ENCODE results near the gene PAPPA2.
"Not testable (repeated sequence)": the region's sequence is repeated elsewhere in the genome, so short reads cannot be mapped to it uniquely, and the experiment has no call there.

PAPPA2 gene

DNA sequence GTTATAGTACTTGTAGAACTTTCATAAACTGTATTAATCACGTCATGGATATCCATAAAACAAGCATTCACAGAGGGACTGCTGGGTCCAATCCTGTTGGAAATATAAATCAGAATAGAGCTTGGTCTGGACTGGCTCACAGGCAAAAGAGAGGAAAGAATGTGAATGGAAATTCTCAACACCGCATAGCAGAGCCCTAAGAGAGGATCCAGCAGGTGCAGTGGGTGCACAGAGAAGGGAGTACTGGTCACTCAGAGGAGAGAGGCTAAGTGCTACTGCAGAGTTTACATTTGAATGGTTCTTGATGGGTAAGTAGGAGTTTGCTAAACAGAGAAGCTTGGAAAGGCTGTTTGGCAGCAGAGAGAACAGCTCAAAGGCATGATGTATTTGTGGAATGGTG lies 231.7 kb downstream of the PAPPA2 start:
- DNase-seq: no peak

- DNase-seq: no peak
These were observed 233.1 kb downstream of the PAPPA2 start for GRCh38 chr1:176696109-176696508.

DNA sequence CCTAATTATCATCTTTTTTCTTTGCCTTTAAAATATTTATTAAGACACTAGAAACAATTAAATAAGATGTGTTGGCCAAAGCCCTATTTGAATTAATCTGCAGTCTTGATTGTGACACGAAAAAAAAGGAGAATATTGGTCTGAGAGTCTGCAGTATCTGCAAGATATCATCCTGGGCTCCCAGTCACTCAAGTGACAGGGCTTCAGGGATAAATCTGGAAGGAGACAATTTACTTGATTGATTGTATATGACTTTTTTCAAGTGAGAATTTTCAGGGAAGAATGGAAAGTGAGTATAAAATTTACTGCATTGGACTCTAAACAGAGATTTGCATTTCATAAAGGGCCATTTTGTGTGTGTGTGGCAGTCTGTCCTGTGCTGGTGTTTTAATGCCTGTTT lies 233.7 kb downstream of the PAPPA2 start:
- DNase-seq: no peak

DNA sequence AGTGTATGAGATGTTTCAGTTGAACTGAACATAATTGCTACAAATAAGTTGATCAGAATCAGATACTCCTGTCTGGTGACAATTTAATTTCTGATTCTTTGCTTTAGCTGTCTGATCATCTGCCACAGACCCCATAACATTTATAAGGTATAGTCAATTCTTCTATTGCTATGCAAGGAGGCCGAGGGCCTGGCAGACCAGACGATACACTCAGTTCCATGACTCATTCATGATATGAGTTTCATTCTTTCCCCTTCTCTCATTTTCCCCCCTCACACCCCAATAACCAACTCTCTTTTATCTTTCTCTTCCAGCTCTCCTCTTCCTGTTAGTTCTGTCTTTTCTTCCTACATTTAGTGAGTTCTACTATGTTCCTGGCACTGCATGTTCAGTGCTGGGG lies 236.8 kb downstream of the PAPPA2 start:
- no peak for DNase-seq

DNA sequence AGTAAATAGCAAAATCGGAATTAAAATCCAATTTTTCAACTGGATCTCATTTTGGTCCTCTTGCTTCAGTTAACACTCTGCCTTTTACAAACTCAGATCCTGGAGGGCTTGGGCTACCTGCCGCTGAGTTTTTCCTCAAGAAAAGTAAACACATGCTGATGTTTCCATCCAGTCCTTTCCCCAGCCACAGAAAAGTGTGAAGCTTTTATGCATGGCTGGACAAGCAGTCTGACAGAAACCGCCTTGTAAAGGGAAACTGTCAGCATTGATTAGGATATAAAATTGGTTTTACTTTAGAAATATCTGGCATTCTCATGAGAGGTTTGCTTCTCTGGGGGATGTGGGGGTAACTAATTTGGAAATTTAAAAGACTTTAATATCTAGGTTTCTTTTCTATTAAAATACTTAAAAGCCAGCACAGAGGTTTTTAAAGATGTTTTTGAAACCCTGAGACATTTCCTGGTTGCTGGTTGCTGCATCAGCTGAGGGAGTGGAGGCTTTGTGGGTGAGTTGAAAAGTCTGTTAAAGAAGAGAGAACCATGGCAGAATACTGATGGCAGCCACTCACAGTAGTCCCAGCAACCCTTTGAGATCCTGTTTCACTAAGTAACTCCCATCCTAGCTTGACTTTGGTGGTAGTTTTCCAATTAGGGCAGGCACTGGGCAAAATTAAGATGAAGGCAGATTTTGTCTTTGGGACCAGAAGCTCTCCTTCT lies 238.3 kb downstream of the PAPPA2 start:
- DNase-seq: no peak

DNA sequence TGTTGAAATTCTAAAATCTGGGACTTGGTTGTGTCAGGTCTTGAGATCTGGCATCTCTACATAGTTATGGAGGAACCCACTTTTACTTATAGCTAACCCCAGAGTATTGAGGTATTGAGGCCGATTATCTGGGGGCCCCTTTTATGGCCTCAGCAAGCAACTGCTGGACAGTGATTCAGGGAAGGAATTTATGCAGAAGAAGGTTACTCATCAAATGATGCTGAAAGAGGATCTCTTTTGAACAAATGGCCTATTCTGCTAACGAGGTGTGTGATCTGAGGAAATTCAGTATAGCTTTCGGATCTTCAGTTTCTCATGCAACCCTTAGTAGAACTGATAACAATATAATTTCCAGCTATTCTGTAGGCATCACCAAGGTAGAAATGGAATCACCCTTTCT lies 239.9 kb downstream of the PAPPA2 start:
- no peak for DNase-seq

DNA sequence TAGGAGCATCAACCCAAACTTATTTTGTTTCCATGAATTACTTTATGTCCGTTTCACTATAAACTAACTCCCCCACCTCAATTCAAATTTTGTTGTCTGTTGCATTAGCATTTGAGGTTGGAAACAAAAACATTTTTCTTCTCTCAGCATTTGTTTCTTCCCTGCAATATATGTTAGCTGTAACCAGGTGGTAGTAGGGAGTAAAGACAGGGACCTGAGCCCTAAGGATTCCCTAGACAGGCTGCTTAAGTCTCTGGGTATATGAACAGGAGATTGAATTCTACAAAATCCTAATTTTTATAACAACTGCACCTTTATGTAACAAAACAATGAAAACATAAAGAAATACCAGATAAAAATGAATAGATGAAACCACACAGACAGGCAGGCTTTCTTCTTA lies 242.6 kb downstream of the PAPPA2 start:
- DNase-seq: no peak

DNA sequence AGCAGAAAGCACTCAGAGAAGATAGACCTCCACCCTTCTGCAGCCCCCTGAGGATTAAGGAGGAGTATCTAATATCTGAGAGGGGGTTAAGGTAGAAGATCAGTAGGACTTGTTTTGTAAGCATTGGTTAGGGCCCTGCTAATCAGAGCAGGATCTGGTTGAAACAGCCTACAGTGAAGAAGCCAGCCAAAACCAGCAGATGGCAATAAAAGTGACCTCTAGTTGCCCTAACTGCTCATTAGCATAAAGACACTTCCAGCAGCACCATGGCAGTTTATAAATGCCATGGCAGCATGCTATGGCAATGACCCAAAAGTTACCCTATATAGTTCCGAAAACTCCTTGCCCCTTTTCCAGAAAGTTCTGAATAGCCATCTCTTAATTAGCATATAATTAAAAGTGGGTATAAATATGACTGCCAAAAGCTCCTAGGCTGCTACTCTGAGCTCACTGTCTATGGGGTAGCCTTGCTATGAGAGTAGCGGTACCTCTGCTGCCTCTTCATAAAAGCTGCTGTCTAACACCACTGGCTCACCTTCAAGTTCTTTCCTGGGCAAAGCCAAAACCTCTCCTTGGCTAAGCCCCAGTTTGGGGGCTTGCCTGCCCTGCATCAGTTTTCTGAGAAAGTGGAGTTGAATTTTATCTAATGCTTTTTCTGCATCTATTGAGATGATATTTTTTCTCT lies 254.2 kb downstream of the PAPPA2 start:
- DNase-seq: no peak

GRCh38 chr1:176719447-176719846 lies 256.5 kb downstream of the PAPPA2 start:
- DNase-seq: no peak

GRCh38 chr1:176720838-176721237 lies 257.9 kb downstream of the PAPPA2 start:
- no peak for DNase-seq

DNA sequence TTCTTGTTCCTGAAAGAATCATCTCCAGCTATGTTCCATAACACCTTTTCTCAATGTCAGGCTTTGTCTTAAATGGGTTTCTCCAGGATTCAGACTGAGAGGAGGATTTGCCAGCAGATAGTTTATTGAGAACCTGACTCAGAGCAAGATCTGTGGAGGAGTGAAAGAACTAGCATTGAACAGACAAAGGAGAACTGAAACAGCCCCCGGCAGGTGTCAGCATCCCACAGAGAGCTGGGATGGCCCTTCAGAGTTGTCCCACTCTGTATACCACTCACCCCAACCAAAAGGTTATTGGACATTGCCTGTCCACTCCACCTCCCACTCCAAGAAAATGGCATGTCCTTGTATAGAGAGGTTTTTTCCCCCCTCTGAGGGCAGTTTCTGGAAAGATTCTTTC lies 270.7 kb downstream of the PAPPA2 start:
- no peak for DNase-seq

DNA sequence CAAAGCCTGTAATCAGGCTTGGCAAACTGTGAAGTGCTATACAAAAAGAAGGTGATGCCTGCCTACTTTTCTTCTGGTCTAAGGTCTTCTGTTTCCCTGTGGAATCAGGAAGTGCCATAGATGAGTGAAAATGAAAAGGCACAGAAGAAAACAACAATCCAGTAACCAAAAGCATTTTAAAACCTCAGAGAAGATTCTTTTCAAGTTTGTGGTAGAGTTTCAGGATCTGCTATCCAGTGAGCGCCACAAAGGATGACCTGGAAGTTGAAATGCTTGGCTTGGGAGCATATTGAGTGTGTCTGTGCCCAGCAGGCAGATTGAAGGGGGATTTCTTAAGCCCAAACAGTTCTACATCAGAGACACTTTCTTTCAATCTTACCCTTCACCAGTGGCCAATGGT lies 272.2 kb downstream of the PAPPA2 start:
- DNase-seq: no peak

DNA sequence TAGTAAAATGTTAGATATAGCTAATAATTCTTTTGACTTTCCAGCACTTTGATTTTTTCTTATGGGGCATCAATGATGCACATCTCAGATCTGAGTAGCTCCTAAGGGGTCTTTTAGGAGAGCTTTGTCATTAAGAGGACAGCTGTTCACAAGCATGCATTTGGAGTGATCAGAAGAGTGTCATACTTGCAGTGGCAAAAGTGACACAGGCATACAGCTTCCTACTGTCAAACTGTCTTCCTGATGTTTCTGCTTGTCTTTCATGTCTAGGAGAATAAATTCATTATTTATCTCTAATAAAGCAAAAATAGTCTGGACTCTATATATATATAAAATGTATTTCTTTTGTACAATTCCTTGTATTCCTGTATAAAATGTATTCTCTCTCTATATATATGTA lies 273.0 kb downstream of the PAPPA2 start:
- no peak for DNase-seq

GRCh38 chr1:176741181-176741580 lies 278.2 kb downstream of the PAPPA2 start:
- DNase-seq: no peak

- no peak for DNase-seq
These were observed 279.3 kb downstream of the PAPPA2 start for GRCh38 chr1:176742322-176742721.

- no peak for DNase-seq
These were observed 281.2 kb downstream of the PAPPA2 start for GRCh38 chr1:176744142-176744541.

DNA sequence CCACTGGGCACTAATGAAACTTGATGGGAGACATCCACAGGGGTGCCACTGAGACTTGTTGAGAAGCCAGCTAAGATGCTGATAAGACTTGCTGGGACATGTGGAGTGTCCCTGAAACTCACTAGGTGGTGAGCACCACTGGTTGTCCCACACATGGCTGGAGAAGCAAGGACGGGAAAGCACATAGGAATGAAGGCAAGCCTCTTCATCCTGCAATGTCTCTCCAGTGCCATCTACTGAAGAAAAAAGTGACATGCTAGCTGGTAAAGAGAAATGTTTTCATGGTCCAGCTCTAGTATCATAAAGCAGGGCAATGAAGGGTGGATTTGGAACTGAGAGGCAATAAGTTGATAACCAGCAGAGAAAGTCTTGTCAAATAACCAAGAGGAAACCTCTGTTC lies 283.0 kb downstream of the PAPPA2 start:
- no peak for DNase-seq

- DNase-seq: no peak
These were observed 289.5 kb downstream of the PAPPA2 start for GRCh38 chr1:176752505-176752904.

GRCh38 chr1:176754676-176755075 lies 291.7 kb downstream of the PAPPA2 start:
- DNase-seq: no peak

- DNase-seq: not testable (repeated sequence)
These were observed 293.8 kb downstream of the PAPPA2 start for GRCh38 chr1:176756817-176757216.

- DNase-seq: no peak
These were observed 302.6 kb downstream of the PAPPA2 start for GRCh38 chr1:176765608-176766007.

DNA sequence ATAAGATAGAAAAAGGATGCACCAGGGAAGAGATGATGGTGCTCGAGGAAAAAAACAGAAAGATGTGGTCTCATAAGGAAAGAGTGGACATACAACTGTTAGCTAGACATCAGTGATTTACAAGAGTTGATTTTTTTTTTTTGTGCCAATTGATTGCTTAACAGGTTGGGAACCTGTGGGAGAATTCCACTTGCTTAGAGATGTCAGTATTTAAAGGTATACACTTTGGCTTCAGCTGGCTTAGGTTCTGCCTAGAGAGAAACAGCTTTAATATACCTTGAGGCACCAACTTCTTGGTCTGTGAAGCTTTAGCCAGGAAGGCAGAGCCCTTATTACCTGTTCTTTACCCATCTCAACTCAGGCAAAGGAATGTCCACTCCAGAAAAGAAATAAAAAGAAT lies 303.8 kb downstream of the PAPPA2 start:
- DNase-seq: no peak

DNA sequence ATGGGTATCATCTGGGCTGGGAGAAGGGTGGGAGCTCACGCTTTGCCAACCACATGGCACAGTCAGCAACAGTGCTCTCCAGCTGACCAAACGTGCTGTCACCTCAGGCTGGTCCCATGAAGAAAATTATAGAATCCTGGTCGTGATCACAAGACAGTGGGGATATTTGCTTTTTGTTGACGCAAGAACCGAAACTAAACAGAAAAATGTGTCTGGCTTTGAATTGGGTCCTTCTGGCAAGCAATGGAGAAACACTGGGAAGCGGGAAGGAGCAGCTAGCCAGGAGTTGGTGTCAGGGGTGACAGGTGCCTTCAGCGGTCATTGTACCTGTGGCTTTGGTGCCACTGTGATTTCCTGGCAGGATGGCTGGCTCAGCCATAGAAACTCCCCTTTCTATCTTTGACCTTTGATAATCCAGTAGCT lies 304.8 kb downstream of the PAPPA2 start:
- DNase-seq: no peak

- DNase-seq: no peak
These were observed 305.6 kb downstream of the PAPPA2 start for GRCh38 chr1:176768532-176768931.

DNA sequence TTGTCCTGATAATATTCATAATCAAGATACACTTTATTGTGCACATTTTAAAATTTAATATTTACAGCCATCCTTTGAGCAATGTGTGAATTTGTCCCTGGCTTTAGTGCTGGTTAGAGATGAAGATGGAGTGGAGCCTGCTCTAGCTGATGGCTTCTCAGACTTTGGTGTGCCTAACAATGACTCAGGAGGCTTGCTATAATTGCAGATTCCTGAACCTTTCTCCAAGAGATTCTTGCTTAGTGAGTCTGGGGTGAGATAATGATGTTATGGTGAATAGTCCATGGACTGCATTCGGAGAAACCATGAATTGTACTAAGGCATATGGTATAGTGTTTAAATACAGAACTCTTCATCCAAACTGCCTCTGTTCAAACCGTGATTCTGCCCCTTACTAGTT lies 307.1 kb downstream of the PAPPA2 start:
- no peak for DNase-seq
